Muscle of leg (tissue), 11 donors: ENCODE measurements around the gene CFAP119. TPM values are rescaled to one million over a fixed set of nuclear protein-coding genes. Genes with fewer than 3 reads are reported as not detected.

Experiments used
- DNase-seq: peaks from one replicate; pipeline ENCODE4 v3.0.0; 2013
- H3K27ac ChIP-seq: one replicate; pipeline ENCODE4 v1.5.1; 2013; ENCODE audit warnings: mild to moderate bottlenecking, low read length, control low read depth
- H3K27me3 ChIP-seq: one replicate; pipeline ENCODE4 v1.6.1; 2013; ENCODE audit warnings: low read length; ENCODE audit not compliant: control insufficient read depth, insufficient read depth
- H3K36me3 ChIP-seq: one replicate; pipeline ENCODE4 v1.6.1; 2013; ENCODE audit warnings: low read length; ENCODE audit not compliant: control insufficient read depth, insufficient read depth
- H3K4me1 ChIP-seq: one replicate; pipeline ENCODE4 v1.6.1; 2013; ENCODE audit warnings: low read length; ENCODE audit not compliant: control insufficient read depth, insufficient read depth
- H3K4me3 ChIP-seq: one replicate; pipeline ENCODE4 v1.5.1; 2013; ENCODE audit warnings: low read length, control low read depth
- H3K9me3 ChIP-seq: replicated peaks from 2 replicates; pipeline ENCODE4 v1.6.1; 2013; ENCODE audit warnings: low read depth, low read length; ENCODE audit not compliant: control insufficient read depth
- WGBS: methylation state at CpG from one replicate; pipeline ENCODE4 v1.1.5; 2013; ENCODE audit warnings: missing lambda C conversion rate; ENCODE audit not compliant: insufficient coverage; 5-methylcytosine and 5-hydroxymethylcytosine counted together
- polyA plus RNA-seq, 8 donors: library from polyadenylated mRNA; unstranded; fragments of 120-200 nt; gene quantifications; one replicate each; pipeline versions ENCODE4 v1.2.1 to v1.2.3, GENCODE V29; 2013; ENCODE audit warnings: inconsistent platforms in 1 of 8, low replicate concordance in 1 of 8; ENCODE audit not compliant: insufficient read length in 8 of 8, insufficient read depth in 1 of 8
- total RNA-seq: library from RNA; stranded (reverse); fragments of 120-200 nt; gene quantifications from one replicate; pipeline ENCODE4 v1.2.4, GENCODE V29; 2013

The CFAP119 gene
- total and polyA plus RNA-seq, 9 donors: 1.6 to 3.5 (median 2.5) TPM

- Histone ChIP-seq H3K4me1 (peaks cover 6% of the 10 kb centered on the region), H3K27ac (no peak overlapping the region), H3K9me3 (no peaks in the 10 kb centered on the region), H3K27me3 (no peaks in the 10 kb centered on the region), H3K36me3 (peaks cover 34% of the 10 kb centered on the region), H3K4me3 (no peak overlapping the region)
- WGBS: 87% methylated on average over 3 of the region's 4 CpGs
- no peak for DNase-seq
Observed at GRCh38 chr16:30750201-30750600, 11.7 kb downstream of the CFAP119 start.

GRCh38 chr16:30748634-30749445, 13.0 kb downstream of the CFAP119 start:
- peaks cover 6% of the 10 kb centered on the region for H3K4me1 ChIP-seq
- H3K36me3 ChIP-seq: peaks cover 25% of the 10 kb centered on the region
- DNase-seq: no peak
- H3K27me3 ChIP-seq: no peaks in the 10 kb centered on the region
- H3K27ac ChIP-seq: no peak overlapping the region
- no peaks in the 10 kb centered on the region for H3K9me3 ChIP-seq
- WGBS: 0% methylated on average over 17 of the region's 36 CpGs
- peak overlapping the region; percentile 78 for H3K4me3 ChIP-seq

- peak within 1 kb of the TSS; percentile 78 for H3K4me3 ChIP-seq
- WGBS: 4% methylated on average over 54 of the region's 60 CpGs
- H3K36me3 ChIP-seq: peaks cover 23% of the 10 kb centered on the region
Observed at GRCh38 chr16:30747799-30748633, 13.8 kb downstream of the CFAP119 start, which contains the start of gene PHKG2. Gene PHKG2 (plus strand): TSS chr16:30748425. CDS start chr16:30748821, 396 bp downstream.

GRCh38 chr16:30747331-30747730, 14.5 kb downstream of the CFAP119 start:
- no peak for DNase-seq
- no peaks in the 10 kb centered on the region for H3K9me3 ChIP-seq
- H3K4me1 ChIP-seq: peaks cover 7% of the 10 kb centered on the region
- H3K36me3 ChIP-seq: peaks cover 21% of the 10 kb centered on the region
- peak overlapping the region; percentile 79 for H3K27ac ChIP-seq
- 38% methylated on average over 3 of the region's 3 CpGs for WGBS
- peak overlapping the region; percentile 60 for H3K4me3 ChIP-seq
- H3K27me3 ChIP-seq: no peaks in the 10 kb centered on the region

More at GRCh38 chr16:30747799-30748633, 13.8 kb downstream of the CFAP119 start, which contains the start of gene PHKG2:
- H3K9me3 ChIP-seq: no peaks in the 10 kb centered on the region
- peak; percentile 100 for DNase-seq
- H3K4me1 ChIP-seq: peaks cover 7% of the 10 kb centered on the region
- H3K27me3 ChIP-seq: no peaks in the 10 kb centered on the region
- H3K27ac ChIP-seq: peak within 1 kb of the TSS; percentile 79

GRCh38 chr16:30746638-30747175, 15.2 kb downstream of the CFAP119 start:
- WGBS: 73% methylated on average over 7 of the region's 9 CpGs
- no peak for DNase-seq
- H3K4me3 ChIP-seq: no peak overlapping the region
- peaks cover 28% of the 10 kb centered on the region for H3K36me3 ChIP-seq
- H3K27me3 ChIP-seq: no peaks in the 10 kb centered on the region
- H3K4me1 ChIP-seq: peaks cover 7% of the 10 kb centered on the region
- no peaks in the 10 kb centered on the region for H3K9me3 ChIP-seq
- H3K27ac ChIP-seq: no peak overlapping the region

- WGBS: 67% methylated on average over 1 of the region's 2 CpGs
- no peak for DNase-seq
- H3K4me3 ChIP-seq: no peak overlapping the region
- H3K27ac ChIP-seq: no peak overlapping the region
- peaks cover 12% of the 10 kb centered on the region for H3K4me1 ChIP-seq
- H3K9me3 ChIP-seq: no peaks in the 10 kb centered on the region
- no peaks in the 10 kb centered on the region for H3K27me3 ChIP-seq
- H3K36me3 ChIP-seq: peaks cover 32% of the 10 kb centered on the region
Observed at GRCh38 chr16:30745082-30745481, 16.8 kb downstream of the CFAP119 start.

- H3K4me1 ChIP-seq: peaks cover 13% of the 10 kb centered on the region
- WGBS: 40% methylated on average over 1 of the region's 2 CpGs
- DNase-seq: peak; percentile 97
- peaks cover 40% of the 10 kb centered on the region for H3K36me3 ChIP-seq
- no peaks in the 10 kb centered on the region for H3K27me3 ChIP-seq
- no peaks in the 10 kb centered on the region for H3K9me3 ChIP-seq
- H3K27ac ChIP-seq: peak overlapping the region; percentile 45
- no peak overlapping the region for H3K4me3 ChIP-seq
Observed at GRCh38 chr16:30744183-30744582, 17.7 kb downstream of the CFAP119 start.

- H3K27ac ChIP-seq: peak overlapping the region; percentile 45
- peak; percentile 88 for DNase-seq
Observed at GRCh38 chr16:30743716-30744115, 18.1 kb downstream of the CFAP119 start.

GRCh38 chr16:30741461-30741914, 20.4 kb downstream of the CFAP119 start:
- no peaks in the 10 kb centered on the region for H3K9me3 ChIP-seq
- WGBS: 100% methylated on average over 1 of the region's 6 CpGs
- H3K27me3 ChIP-seq: no peaks in the 10 kb centered on the region
- H3K4me1 ChIP-seq: peaks cover 7% of the 10 kb centered on the region
- H3K27ac ChIP-seq: no peak overlapping the region
- no peak for DNase-seq
- no peak overlapping the region for H3K4me3 ChIP-seq
- H3K36me3 ChIP-seq: peaks cover 67% of the 10 kb centered on the region

More at GRCh38 chr16:30743716-30744115, 18.1 kb downstream of the CFAP119 start:
- Histone ChIP-seq H3K9me3 (no peaks in the 10 kb centered on the region), H3K4me3 (no peak overlapping the region), H3K4me1 (peaks cover 13% of the 10 kb centered on the region), H3K27me3 (no peaks in the 10 kb centered on the region), H3K36me3 (peaks cover 45% of the 10 kb centered on the region)
- 48% methylated on average over 11 of the region's 11 CpGs for WGBS
